GM19372 (cell line): Measurements from ENCODE around the gene FIG4.
"Not testable (repeated sequence)": the region's sequence is repeated elsewhere in the genome, so short reads cannot be mapped to it uniquely, and the experiment has no call there.

Source experiments
- ATAC-seq: cut with Tn5 transposase; IDR thresholded peaks from one replicate; pipeline ENCODE4 v1.9.1; 2021; ENCODE audit warnings: mild to moderate bottlenecking, low read depth, moderate library complexity; ENCODE audit not compliant: unreplicated experiment

FIG4 gene

DNA sequence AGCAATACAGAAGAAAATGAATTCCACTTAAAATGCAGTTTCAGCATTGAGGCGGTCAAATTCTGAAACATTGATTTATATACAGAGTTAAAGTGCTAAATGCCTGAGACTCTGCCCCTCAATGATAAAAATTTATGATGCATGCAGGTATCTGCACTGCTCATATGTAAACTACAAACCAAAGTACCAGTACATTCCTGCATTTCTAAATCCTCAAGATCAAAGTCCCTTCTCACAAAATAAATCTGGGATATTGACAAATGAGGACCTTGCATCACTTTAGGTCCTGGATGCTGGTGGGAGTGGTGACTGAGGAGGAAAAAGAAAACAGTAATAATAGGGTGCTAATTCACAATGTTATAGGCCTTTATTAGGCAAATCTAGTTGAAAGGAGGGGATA, 101.9 kb downstream of the FIG4 start:
- ATAC-seq, result no peak

DNA sequence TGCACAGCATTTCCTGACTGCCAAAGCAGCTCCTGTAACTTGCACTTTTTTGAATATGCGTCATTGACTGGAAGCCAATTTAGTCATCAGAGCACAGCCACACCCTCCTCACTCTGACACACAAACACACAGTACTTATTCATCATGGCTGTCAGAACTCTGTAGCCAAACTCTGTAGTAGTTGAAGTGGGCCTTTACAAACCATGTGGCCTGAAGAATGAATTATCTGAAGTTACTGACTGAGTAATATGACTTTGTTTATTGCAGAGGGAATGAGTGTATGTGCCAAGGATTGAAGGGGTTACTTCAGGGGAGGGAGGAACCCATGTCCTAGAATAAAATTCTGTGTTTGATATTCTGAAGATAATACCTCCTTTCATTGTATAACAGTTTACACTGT, 102.7 kb downstream of the FIG4 start:
- ATAC-seq, result no peak

DNA sequence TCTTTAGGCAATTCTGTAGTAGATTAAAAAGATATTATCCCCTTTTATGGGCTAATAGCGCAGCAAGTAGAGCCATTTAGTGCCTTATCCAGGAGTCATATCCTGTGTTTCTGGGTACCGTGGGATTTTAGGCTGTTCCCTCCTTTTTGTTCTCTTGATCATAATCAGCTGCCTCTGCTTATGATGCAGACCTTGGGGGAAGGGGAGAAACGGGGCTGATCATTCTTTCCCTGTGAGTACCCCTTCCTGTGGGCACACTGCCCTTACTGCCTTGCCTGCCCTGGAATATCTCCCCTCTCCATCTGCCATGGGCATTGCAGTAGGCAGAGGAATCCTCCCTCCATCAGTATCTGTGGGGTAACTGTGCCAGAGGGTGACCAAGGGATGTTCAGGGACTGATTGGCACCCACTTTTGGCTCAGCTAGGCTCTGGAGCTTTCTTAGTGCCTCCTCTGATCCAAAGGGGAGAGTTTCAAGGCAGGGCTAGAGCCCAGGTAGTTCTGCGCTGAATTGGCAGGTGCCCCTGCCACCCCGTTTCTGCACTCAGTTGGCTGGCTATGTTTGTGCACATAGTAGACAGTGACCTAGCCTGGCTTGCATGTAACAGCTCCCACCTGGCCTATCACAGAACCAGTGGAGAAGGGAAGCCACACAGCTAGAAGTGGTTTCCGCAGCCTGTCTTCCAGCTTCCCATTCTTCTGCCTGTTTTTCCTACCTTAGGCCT, 103.3 kb downstream of the FIG4 start:
- ATAC-seq, result no peak

DNA sequence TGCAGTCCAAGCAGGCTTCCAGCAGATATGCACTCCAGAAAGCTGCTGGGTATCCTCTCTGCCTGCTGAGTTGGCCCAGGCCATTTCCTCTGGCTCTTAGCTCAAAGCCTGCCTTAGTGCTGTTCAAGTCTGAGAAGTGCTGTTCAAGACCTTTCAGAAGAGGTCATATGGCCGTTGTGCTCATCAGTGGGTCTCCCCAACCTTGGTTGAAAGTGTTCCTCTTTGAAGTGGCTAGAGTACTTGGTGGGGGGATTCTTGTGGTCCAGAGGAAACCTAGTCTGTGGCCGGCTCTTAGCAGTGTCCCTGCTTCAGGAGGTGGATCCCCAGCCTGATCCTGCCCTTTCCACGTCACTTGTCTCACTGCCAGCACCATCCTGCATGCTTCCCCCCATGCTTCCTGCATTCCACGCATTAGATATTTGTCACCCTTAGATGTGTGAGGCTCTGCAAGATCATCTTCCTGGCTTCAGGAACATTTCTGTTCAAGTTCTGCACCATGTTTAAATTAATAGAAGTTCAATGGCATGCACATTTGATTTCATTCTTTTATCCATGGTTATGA, 105.0 kb downstream of the FIG4 start:
- no peak for ATAC-seq

DNA sequence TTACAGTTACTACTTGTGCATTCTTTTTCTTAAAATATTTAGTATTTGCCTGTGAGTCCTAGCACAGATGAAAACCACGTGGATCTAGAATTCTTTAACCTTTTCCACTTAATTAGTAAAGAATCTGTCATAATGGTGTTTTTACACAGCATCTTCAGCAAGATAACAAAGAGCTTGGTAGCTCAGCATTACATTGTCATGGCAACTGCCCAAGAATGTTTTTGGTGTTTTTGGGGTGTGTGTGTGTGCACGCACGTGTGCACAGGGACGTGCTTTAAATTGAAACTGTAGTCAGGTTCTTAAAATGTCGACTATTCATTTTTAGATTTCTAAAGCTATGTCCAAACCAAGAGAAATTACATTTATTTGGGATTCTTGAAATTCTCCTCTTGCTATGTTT, 108.0 kb downstream of the FIG4 start:
- no peak for ATAC-seq

DNA sequence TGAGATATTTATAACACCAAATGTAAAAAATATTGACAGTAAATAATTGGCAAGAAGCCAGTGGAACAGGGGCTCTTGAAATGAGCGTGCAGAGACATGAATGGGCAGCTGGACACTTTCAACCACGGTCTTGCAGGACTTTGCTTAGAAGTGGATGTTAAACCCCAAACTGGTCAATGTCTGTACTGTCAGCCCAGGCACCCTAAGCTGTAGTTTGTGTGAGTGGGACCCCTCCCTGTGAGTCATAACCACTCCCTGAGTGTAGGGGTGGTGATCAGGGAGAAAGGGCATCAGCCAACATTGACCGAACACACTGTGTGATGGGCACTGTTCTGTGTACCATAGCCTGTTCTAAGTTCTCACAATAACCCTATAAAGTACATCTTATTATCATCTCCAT, 108.6 kb downstream of the FIG4 start:
- no peak for ATAC-seq

DNA sequence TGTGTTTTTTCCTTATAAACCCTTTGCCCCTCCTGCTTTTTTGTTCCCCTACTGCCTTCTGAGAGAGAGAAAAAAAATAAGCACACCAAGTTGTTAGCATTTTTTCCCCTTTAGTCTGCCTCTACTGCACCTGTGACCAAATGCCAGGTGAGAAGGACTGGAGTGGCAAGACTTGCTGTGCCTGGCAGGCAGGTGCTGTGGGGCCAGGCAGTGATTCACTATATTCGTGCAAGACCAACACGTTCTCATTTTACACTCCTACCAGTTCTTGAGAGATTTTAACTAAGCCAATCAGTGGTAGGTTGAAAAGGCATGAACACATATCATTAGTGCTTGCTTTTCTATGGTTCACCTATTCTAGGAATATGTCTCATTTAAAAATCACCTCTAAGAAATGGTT, 109.7 kb downstream of the FIG4 start:
- ATAC-seq, result no peak

DNA sequence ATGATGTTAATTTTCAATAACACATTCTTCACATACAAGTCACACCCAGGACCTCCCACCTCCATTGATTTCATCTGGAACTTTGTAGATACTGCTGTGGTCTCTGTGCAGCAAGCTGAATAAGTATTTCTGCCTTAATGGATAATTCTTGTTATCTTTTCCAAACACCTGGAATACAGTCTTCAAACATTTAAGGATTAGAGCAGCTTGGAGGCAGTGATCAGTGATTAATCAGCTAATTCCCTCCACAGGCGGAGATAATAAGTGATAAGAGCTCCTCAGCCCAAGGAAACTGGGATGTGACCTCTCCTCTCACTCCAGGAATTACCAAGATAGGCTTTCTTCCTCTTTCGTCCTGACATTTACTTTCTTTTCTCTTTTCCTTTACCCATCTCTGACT, 110.7 kb downstream of the FIG4 start:
- ATAC-seq, result no peak

DNA sequence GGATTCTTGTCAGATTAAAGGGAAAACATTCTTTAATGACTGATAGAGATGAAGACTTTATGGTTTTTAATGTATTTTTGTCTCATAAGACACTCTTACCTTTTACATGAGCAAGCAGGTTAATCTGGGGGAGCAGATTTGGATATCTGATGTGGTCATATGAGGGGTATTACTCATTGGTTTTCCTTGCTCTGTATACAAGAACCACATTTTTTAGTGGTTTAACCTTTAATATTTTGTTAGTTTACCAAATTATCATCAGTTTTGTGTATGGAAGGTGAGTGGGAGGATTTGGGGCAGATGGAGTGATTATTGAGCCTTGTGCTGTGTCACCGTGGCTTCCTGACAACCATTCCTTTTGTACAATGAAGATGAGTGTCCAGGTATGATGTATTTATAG, 112.9 kb downstream of the FIG4 start:
- ATAC-seq, result no peak

DNA sequence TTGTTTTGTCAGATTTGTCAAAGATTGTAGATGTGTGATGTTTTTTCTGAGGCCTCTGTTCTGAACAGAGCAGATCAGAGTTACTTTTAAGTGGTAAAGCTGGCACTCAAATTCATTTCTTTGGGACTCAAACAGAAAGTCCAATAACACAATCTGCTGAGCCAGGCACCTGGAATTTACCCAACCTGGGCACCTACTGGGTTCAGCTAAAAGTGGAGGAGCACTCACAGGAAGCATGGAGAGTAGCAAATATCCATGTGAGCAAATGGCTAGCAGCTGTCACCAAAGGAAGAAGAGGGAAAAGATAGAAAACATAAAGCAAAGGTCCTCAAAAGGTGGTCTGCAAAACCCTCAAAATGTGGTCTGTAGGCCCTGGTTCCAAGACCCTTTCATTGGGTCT, 116.8 kb downstream of the FIG4 start:
- no peak for ATAC-seq

DNA sequence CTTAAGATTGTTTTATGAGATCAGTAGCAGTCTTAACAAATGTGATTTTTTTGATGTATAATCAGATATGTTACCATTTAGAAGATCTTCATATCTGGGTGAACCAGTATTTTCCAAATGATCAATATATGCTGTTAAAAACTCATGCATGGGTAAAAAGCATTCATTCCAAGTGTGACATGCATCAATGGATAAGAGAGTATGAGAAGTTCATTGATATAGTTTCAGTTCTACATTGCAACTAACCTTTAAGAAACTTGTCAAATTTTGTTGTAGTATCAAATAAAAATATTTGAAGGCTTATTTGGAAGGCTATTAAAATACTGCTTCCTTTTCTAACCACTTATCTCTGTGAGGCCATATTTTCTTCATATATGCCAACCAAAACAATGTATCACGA, 117.7 kb downstream of the FIG4 start:
- no peak for ATAC-seq

DNA sequence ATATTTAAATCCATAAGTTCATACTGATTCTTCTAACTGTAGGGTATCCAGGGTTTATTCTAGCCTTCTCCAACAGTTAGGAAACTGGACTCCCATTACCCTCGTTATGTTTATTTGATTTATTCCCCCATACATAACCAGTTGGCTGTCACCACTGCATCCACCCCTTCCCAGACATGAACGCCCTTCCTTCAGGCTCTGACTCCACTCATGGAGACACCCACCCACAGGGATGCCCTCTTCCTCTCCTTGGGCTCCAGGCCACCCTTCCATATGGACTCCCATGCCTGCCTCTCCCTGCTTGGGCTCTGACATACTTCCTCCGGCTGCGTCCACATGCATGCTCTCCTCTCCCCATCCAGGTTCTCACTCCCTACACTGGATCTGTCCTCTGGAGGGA, 124.0 kb downstream of the FIG4 start:
- no peak for ATAC-seq

DNA sequence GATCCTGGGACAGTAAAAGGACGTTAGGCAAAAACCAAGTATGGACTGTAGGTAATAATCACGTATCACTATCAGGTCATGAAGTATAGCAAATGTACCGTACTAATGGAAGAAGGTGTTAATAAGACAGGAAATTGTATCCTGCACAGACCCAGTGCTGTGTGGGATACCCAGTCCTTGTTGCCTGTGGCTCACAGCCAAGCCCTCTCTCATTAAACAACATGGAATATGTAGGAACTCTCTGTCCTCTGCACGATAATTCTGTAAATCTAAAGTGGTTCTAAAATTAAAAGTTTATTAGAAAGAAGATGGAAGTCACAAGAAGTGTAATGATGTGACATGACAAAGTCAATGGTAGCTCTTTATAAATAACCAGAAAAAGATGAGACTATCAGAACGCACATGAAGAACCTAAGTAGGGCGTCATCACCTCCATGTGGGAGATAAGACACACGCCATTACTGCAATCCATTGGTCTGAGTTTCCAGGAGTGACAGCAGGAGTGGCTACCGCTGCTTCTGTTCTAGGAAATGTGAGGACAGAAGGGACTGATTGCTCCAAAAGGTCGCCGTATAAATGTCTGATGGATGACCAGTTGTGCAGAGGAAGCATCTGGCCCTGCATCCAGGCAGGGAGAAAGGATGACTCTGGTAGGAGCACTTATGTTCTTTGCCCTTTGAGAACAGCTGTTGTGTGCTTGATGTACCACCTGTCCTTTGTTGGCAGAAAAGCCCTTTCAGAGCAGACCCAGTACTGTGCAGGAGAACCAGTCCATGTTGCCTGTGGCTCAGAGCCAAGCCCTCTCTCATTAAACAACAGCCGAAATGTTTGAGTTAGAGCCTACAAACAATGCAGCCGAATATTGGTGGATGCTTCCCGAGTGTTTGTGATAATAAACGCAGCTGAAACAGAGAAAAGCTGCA, 125.6 kb downstream of the FIG4 start:
- ATAC-seq, result no peak

DNA sequence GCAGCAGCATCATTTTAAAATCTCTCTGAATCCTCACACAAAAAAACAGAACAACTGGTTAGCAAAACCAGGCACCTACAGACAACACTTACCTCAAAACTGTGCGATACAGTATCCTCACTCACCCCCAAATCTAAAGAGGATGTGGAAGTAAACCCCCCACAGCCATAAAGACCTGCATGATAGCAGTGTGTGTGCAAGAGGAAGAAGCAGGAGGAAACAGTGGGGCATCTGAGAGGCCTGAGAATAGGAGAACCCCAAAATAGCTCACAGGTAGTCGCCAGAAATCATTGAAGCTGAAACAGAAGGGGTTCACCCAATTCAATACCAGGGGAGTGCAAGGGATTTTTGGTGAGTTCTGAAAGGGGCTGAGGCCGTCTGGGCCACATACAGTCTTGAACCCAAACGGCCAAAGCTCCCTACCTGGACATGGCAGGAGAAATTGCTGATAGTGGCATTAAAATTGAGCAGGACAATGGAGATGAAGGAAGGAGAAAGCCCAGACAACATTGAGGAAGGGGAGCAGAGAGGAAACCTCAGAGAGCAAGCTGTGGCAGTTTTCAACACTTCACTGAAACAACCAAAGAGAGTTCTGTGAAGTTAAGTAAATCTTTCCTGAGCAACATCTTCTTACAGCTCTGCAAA, 129.7 kb downstream of the FIG4 start:
- ATAC-seq, result no peak

DNA sequence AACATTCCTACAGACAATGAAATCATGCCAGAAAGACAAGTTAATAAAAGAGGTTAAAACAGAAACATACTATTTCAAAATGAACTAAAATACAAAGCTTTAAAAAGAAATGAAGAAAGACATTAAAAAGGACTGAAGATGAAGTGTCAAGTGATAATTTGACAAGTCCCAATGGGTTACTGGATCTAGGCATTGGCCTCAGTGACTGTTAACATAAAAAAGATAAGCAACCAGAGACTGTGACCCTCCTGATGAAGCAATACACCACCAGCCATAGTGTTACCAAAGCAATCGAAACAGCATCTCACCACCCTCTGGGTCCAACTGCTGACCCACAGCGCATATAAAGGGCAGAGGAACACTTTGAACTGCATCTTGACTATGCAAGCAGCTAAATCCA, 130.3 kb downstream of the FIG4 start:
- no peak for ATAC-seq

DNA sequence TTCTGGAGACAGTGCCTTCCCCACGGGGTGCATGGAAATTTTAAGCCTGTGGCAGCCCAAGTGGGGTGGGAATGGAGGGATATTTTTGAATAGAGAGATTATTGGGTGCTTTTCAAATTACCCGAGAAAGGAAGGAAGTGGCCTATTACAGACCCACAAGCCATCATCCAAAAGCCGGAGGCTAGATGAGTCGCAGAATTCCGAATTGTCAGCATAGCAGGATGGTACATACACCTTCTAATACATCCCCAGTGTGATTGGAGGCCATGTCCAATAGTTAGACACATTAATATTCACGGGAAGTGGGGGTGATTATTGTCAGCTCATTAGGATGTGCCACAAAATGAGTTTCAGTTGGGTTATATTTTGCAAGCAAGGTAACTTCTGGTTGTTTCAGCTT, 133.0 kb downstream of the FIG4 start:
- ATAC-seq, result no peak

DNA sequence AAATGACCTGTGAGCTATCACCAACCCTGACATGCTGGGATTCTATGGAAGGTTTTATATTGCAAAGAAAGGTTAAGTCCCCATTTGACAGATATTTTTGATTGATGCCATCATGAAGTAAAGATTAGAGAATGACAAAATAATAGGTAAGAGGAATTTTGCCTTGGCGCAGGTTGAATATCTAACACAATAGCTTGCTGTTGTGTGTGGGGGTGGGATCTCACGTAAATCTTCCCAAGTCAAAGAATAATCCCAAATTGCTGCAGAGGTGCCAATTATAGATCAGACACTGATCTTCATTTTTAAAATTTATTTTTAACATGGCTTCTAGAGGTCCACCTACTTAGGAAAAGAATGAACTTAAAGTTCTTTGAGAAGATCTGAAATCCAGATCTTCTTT, 135.5 kb downstream of the FIG4 start:
- no peak for ATAC-seq

DNA sequence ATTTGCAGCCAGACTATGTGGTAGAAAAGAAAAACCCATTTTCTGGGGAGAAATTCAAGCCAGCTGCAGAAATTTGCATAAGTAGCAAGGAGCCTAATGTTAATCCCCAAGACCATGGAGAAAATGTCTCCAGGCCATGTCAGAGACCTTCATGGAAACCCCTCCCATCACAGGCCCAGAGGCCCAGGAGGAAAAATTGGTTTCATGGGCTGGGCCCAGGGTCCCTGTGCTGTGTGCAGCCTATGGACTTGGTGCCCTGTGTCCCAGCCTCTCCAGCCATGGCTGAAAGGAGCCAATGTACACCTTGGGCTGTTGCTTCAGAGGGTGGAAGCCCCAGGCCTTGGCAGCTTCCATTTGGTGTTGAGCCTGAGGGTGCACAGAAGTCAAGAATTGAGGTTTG, 140.3 kb downstream of the FIG4 start:
- not testable (repeated sequence) for ATAC-seq

DNA sequence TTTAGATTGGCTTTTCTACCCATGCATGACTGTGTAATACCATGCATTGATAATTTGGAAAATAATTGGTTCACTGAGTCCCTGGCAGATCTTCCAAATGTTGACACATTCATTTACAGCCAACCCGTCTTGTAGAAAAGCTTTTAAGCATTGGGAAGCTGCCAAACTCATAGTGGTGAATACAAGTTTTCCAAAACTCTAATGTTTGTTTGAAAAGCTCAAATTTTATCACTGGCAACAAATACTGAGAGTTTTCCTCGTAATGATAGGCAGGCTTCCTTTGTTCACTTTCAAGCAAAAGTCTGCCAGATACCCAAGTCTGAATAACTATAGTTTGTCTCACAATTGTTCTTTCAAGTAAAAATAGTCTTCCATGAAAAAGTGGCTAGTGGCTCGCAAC, 143.0 kb downstream of the FIG4 start:
- ATAC-seq, result no peak

DNA sequence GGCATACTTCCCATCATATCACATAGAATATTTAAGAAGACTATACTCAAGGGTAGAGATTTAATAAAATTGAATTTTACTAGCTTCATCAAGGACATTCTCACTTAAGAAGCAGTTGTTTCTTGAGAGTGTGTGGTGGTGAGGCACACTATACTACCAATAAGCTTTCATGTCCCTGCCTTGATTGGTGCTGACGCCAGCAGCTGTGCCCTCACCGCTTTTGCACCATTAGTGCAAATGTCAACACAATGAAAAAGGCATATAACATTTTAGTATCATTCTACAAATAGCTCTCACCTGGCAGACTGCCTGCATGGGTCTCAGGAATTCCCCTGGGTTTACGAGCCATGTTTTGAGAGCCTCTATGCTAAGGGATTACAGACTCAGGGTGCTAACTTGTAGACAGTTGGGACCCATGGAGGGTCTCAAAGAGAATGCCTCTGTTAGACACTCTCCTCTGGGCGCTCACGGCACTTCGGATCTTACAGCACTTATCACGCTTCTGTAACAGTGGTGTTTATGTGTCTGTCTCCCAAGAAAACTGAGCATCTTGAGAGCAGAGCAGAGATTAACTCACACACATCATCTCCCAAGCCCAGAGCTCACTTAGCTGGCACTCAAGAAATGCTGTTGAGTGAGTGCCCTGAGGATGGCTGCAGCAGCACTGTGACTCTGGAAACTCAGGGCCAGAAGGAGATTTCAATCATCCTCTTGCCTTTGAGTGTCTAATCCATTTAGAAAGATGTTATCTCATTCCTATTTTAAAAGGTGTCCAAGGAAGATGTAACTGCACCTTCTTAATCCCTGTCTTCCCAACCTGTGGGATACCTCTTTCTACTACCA, 143.7 kb downstream of the FIG4 start:
- ATAC-seq, result no peak
